GM21447 (cell line): ENCODE measurements around the gene TRABD2B.

ENCODE experiments used
- ATAC-seq: cut with Tn5 transposase; IDR thresholded peaks from one replicate; pipeline ENCODE4 v1.9.1; 2021; ENCODE audit not compliant: unreplicated experiment

The TRABD2B gene

GRCh38 chr1:47837056-47837830 lies 159.9 kb downstream of the TRABD2B start:
- no peak for ATAC-seq

GRCh38 chr1:47835409-47835808 lies 161.8 kb downstream of the TRABD2B start:
- ATAC-seq, result no peak

- ATAC-seq, result no peak
Observed at GRCh38 chr1:47834326-47834725, 162.9 kb downstream of the TRABD2B start.

- ATAC-seq, result no peak
Observed at GRCh38 chr1:47830641-47831333, 166.4 kb downstream of the TRABD2B start.

- ATAC-seq, result no peak
Observed at GRCh38 chr1:47830021-47830420, 167.2 kb downstream of the TRABD2B start.

- no peak for ATAC-seq
Observed at GRCh38 chr1:47828978-47829377, 168.2 kb downstream of the TRABD2B start.

- no peak for ATAC-seq
Observed at GRCh38 chr1:47827109-47827508, 170.1 kb downstream of the TRABD2B start.

GRCh38 chr1:47824716-47825115 lies 172.5 kb downstream of the TRABD2B start:
- no peak for ATAC-seq

- no peak for ATAC-seq
Observed at GRCh38 chr1:47824297-47824696, 172.9 kb downstream of the TRABD2B start.

- no peak for ATAC-seq
Observed at GRCh38 chr1:47823040-47823808, 174.0 kb downstream of the TRABD2B start.

- ATAC-seq, result no peak
Observed at GRCh38 chr1:47821760-47822159, 175.4 kb downstream of the TRABD2B start.

- no peak for ATAC-seq
Observed at GRCh38 chr1:47819574-47819888, 177.7 kb downstream of the TRABD2B start.

- no peak for ATAC-seq
Observed at GRCh38 chr1:47818682-47819573, 178.3 kb downstream of the TRABD2B start.

GRCh38 chr1:47817861-47818260 lies 179.3 kb downstream of the TRABD2B start:
- no peak for ATAC-seq

GRCh38 chr1:47816325-47817071 lies 180.7 kb downstream of the TRABD2B start:
- ATAC-seq, result no peak

- no peak for ATAC-seq
Observed at GRCh38 chr1:47814612-47815395, 182.4 kb downstream of the TRABD2B start.

- ATAC-seq, result no peak
Observed at GRCh38 chr1:47813970-47814369, 183.2 kb downstream of the TRABD2B start.

- ATAC-seq, result no peak
Observed at GRCh38 chr1:47812904-47813514, 184.2 kb downstream of the TRABD2B start.
